GM12878 (cell line): ENCODE results near the gene CXCR6. TPM values are rescaled to one million over a fixed set of nuclear protein-coding genes. Genes with fewer than 3 reads are reported as not detected.
A peak's percentile ranks its signal among the peaks of the same experiment; 100 is the strongest.

Experiments
- ATF7 ChIP-seq: fragments of 450-650 bp; IDR thresholded peaks from 2 replicates; pipeline ENCODE4 v1.6.1; 2016; ENCODE audit warnings: low read depth, mild to moderate bottlenecking
- HDAC6 ChIP-seq: fragments of 200-600 bp; sonication (generic); IDR thresholded peaks from one replicate; pipeline ENCODE4 v1.8.0; 2017; ENCODE audit warnings: antibody characterized with exemption; ENCODE audit not compliant: unreplicated experiment
- JUNB ChIP-seq: IDR thresholded peaks from 2 replicates; pipeline ENCODE4 v1.6.1; 2016; ENCODE audit warnings: antibody characterized with exemption, mild to moderate bottlenecking
- MTA2 ChIP-seq: fragments of 450-650 bp; IDR thresholded peaks from 2 replicates; pipeline ENCODE4 v1.6.1; 2016; ENCODE audit warnings: low read depth, mild to moderate bottlenecking, moderate library complexity
- MTA3 ChIP-seq: IDR thresholded peaks from 2 replicates; pipeline ENCODE4 v1.6.1; 2012; ENCODE audit warnings: low read length, inconsistent platforms, borderline replicate concordance
- MYC ChIP-seq: IDR thresholded peaks from 2 replicates; pipeline ENCODE4 v1.6.1; 2011; ENCODE audit warnings: mild to moderate bottlenecking, low read length, moderate library complexity, inconsistent platforms; ENCODE audit not compliant: insufficient read depth, insufficient replicate concordance, insufficient read length, severe bottlenecking
- NR2F1 ChIP-seq: fragments of 450-650 bp; conservative IDR thresholded peaks from 2 replicates; pipeline ENCODE4 v1.6.1; 2017; ENCODE audit warnings: mild to moderate bottlenecking
- NRF1 ChIP-seq: conservative IDR thresholded peaks from 2 replicates; pipeline ENCODE4 v1.6.1; 2011; ENCODE audit warnings: mild to moderate bottlenecking, low read depth, low read length, improper control_type of control experiment
- PBX3 ChIP-seq: IDR thresholded peaks from 2 replicates; pipeline ENCODE4 v1.6.1; 2011; ENCODE audit warnings: mild to moderate bottlenecking, low read depth, low read length, moderate library complexity; ENCODE audit not compliant: insufficient replicate concordance
- SMC3 ChIP-seq: IDR thresholded peaks from 2 replicates; pipeline ENCODE4 v1.6.1; 2011; ENCODE audit warnings: low read length, improper control_type of control experiment, borderline replicate concordance
- SPI1 ChIP-seq: IDR thresholded peaks from 2 replicates; pipeline ENCODE4 v1.6.1; 2011; ENCODE audit warnings: low read depth, mild to moderate bottlenecking, low read length, moderate library complexity, borderline replicate concordance; ENCODE audit not compliant: insufficient read depth
- TAF1 ChIP-seq: IDR thresholded peaks from 2 replicates; pipeline ENCODE4 v1.6.1; 2011; ENCODE audit warnings: mild to moderate bottlenecking, low read depth, low read length, borderline replicate concordance
- ZBTB40 ChIP-seq: fragments of 450-650 bp; IDR thresholded peaks from 2 replicates; pipeline ENCODE4 v1.6.1; 2016; ENCODE audit warnings: mild to moderate bottlenecking, moderate library complexity, borderline replicate concordance
- ZNF592 ChIP-seq: fragments of 450-650 bp; IDR thresholded peaks from 2 replicates; pipeline ENCODE4 v1.6.1; 2017; ENCODE audit warnings: mild to moderate bottlenecking, moderate library complexity
- ZNF687 ChIP-seq: fragments of 450-650 bp; IDR thresholded peaks from 2 replicates; pipeline ENCODE4 v1.6.1; 2017; ENCODE audit warnings: mild to moderate bottlenecking, moderate library complexity
- polyA plus RNA-seq, 11 experiments: library from polyadenylated mRNA; depleted of rRNA in 4 of 11; unstranded in 6 of 11; stranded (reverse) in 5 of 11; fragments of >200 nt; fragmentation: Nextera tagmentation in 4 of 11; fragmentation: Illumina TruSeq in 1 of 11; extraction: Ambion mirVana in 4 of 11; extraction: Trizol in 1 of 11; gene quantifications; 1 replicate in 1 of 11; 2 replicates in 10 of 11; pipeline versions ENCODE4 v1.2.1 to v1.2.3, GENCODE V29; 2011 to 2016; ENCODE audit warnings: inconsistent platforms in 2 of 11, missing spikeins in 2 of 11, low read depth in 1 of 11
- total RNA-seq, 4 experiments: library from RNA; depleted of rRNA in 3 of 4; stranded (reverse); fragments of >200 nt in 3 of 4; fragmentation: Illumina TruSeq in 1 of 4; extraction: Trizol in 1 of 4; gene quantifications; 2 replicates each; pipeline versions ENCODE4 v1.2.1 to v1.2.3, GENCODE V29; 2013 to 2021

The CXCR6 gene
- total and polyA plus RNA-seq, 10 of the 15 experiments (the other 5 are each of a cell fraction or from before 2014, with no cell fraction given): 0.04 to 0.20 (median 0.12) TPM; not detected in 5

GRCh38 chr3:45962033-45962432 lies 18.8 kb downstream of the CXCR6 start (continued):
- TF ChIP-seq TAF1 (no peak), HDAC6 (no peak), SPI1 (no peak), NR2F1 (peak; percentile 85), NRF1 (no peak), ZNF592 (no peak), JUNB (peak; percentile 81), SMC3 (no peak), ATF7 (no peak), MYC (no peak), ZNF687 (no peak), MTA3 (no peak), MTA2 (no peak), PBX3 (no peak), ZBTB40 (no peak)
